ENCODE data around the gene AKNAD1.

DNA sequence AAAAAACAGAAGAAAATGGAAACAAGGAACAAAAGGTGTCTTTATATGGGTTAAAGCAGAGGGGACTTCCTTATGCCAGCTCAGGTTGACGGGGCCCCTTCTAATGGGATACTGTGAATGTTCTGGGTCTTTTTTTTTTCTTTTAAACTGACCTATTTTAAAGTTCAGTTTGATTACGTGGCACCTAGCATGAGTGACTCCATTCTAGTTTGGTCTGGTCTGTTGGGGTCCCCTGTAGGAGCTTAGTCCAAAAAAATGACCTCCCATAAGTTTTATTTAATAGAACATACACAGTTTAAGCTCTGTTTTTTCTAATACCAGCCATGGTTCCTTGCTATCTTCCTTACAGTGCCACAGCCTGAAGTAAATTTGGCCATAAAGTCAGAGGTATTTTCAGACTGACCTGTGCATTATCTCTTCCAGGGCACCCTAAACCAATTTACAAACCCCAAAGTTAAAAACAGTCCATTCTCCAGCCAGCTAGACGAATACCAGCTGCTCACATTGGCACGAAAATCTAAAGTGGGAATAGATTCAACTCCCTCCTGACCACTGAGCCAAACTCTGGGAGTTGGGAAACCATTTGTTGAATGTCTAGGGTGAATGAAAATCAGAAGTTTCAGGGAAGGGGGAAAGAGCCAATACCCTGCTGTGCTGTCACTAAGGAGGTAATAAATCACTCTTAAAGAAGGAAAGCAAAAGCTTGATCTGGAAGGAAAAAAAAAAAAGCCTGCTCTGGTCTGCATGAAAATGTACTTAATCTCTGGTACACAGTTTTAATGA, 42.4 kb downstream of the AKNAD1 start:
- TF ChIP-seq, protein P1, sequence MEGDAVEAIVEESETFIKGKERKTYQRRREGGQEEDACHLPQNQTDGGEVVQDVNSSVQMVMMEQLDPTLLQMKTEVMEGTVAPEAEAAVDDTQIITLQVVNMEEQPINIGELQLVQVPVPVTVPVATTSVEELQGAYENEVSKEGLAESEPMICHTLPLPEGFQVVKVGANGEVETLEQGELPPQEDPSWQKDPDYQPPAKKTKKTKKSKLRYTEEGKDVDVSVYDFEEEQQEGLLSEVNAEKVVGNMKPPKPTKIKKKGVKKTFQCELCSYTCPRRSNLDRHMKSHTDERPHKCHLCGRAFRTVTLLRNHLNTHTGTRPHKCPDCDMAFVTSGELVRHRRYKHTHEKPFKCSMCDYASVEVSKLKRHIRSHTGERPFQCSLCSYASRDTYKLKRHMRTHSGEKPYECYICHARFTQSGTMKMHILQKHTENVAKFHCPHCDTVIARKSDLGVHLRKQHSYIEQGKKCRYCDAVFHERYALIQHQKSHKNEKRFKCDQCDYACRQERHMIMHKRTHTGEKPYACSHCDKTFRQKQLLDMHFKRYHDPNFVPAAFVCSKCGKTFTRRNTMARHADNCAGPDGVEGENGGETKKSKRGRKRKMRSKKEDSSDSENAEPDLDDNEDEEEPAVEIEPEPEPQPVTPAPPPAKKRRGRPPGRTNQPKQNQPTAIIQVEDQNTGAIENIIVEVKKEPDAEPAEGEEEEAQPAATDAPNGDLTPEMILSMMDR (IDR thresholded peaks at IDR 0.05): no peak
- TF ChIP-seq POLR2A (IDR thresholded peaks at IDR 0.05) (no peak), EP300 (IDR thresholded peaks at IDR 0.05) (no peak)

Data from tibial nerve (tissue), 4 donors.